BJ (cell line): ENCODE data around the gene CTXN1. TPM values are rescaled to one million over a fixed set of nuclear protein-coding genes. Genes with fewer than 3 reads are reported as not detected.

Experiments used
- CTCF ChIA-PET: fragments of 350-600 bp; formaldehyde crosslinking; extraction: SDS; loops from one replicate; lab custom pipeline; 2021; ENCODE audit warnings: antibody characterized with exemption, inconsistent platforms; lab: Yijun Ruan, JAX
- POLR2A ChIA-PET: fragments of 300-600 bp; sonication (Branson Sonifier 250); formaldehyde crosslinking; extraction: SDS; loops from one replicate; lab custom pipeline; 2021; ENCODE audit warnings: antibody characterized with exemption; lab: Charles Lee
- DNase-seq: peaks from one replicate; pipeline ENCODE4 v3.0.0-alpha.2; 2011; ENCODE audit warnings: low read depth
- H3K27me3 ChIP-seq: 2 replicates; pipeline ENCODE4 v1.6.0; 2011; ENCODE audit warnings: low read length; ENCODE audit not compliant: control insufficient read depth, insufficient read depth
- H3K36me3 ChIP-seq: 2 replicates; pipeline ENCODE4 v1.5.1; 2011; ENCODE audit warnings: low read length; ENCODE audit not compliant: control insufficient read depth, insufficient read depth
- H3K4me3 ChIP-seq: 2 replicates; pipeline ENCODE4 v1.5.1; 2011; ENCODE audit warnings: low read depth, mild to moderate bottlenecking, control low read depth, low read length
- polyA plus RNA-seq: library from polyadenylated mRNA; depleted of rRNA; stranded (reverse); fragments of >200 nt; gene quantifications from 2 replicates; pipeline ENCODE4 v1.2.3, GENCODE V29; 2011
- TF ChIP-seq, protein P1 (sequence below): IDR thresholded peaks from 2 replicates; pipeline ENCODE4 v1.5.1; 2011; ENCODE audit warnings: low read depth, mild to moderate bottlenecking, control low read depth, inconsistent platforms, low read length, moderate library complexity; ENCODE audit not compliant: insufficient read depth

CTXN1 gene
- polyA plus RNA-seq, 1 experiment, result 1.3 TPM

- ChIA-PET CTCF (interaction anchor here (1.4 kb wide), 1 partner anchor 37 kb away, joined by 3 read pairs; no protein-coding TSS in a partner anchor), POLR2A (no interaction called here)
- TF ChIP-seq, protein P1, sequence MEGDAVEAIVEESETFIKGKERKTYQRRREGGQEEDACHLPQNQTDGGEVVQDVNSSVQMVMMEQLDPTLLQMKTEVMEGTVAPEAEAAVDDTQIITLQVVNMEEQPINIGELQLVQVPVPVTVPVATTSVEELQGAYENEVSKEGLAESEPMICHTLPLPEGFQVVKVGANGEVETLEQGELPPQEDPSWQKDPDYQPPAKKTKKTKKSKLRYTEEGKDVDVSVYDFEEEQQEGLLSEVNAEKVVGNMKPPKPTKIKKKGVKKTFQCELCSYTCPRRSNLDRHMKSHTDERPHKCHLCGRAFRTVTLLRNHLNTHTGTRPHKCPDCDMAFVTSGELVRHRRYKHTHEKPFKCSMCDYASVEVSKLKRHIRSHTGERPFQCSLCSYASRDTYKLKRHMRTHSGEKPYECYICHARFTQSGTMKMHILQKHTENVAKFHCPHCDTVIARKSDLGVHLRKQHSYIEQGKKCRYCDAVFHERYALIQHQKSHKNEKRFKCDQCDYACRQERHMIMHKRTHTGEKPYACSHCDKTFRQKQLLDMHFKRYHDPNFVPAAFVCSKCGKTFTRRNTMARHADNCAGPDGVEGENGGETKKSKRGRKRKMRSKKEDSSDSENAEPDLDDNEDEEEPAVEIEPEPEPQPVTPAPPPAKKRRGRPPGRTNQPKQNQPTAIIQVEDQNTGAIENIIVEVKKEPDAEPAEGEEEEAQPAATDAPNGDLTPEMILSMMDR, result no peak
- no peaks in the 10 kb centered on the region for H3K27me3 ChIP-seq
- peaks cover 14% of the 10 kb centered on the region for H3K36me3 ChIP-seq
- DNase-seq, result no peak
- H3K4me3 ChIP-seq, result no peak overlapping the region
Observed at GRCh38 chr19:7905859-7906258, 20.1 kb downstream of the CTXN1 start.

- DNase-seq, result no peak
- ChIA-PET POLR2A (no interaction called here), CTCF (interaction anchor here (1.4 kb wide), 1 partner anchor 36 kb away, joined by 3 read pairs; no protein-coding TSS in a partner anchor)
- Histone ChIP-seq H3K27me3 (no peaks in the 10 kb centered on the region), H3K36me3 (peaks cover 12% of the 10 kb centered on the region), H3K4me3 (no peak overlapping the region; the same call in 1 of the 2 replicates)
- TF ChIP-seq, protein P1, result no peak
Observed at GRCh38 chr19:7905268-7905667, 20.7 kb downstream of the CTXN1 start.

DNA sequence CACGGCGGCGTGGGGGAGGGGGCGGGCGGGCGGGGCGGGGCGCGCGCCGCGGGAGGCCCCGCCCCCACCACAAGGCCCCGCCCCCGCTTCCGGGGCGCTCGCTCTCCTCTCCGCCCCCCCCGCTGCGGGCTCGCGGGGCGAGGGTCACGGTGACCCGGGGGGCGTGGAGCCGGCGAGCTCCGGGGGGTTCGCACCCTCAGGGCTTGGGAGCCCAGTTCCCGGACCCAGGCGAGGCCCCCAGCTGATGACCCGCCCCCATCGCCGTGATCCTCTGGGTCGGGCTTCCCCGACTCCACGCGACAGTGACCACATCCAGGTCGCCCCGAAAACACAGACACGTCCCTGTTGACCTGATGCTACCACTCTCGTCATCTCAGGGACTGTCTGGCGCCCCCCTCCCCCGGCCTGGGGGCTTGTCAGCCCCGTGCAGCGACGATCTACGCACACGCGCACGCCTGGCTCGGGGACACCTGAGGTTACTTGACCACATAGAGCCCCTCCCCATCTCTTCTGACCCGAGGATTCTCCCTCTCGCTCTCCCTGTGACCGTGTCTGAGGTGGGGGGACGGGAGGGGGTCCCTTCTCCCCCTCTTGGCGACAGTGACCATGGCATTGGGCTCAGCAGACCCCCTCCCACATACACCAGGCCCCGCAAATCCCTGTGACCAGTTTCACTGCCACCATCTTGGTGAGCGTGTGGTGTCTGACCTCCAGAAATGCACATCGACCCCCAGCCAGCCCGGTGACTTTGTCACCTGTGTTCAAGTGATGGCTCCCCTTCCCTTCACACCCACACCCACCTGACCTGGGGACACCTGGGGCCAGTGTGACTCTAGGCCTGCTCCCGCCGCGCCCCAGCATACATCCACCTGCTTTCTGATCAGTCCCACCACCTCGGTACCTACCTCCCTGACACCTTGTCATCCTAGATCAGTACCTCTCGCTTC lies 21.6 kb downstream of the CTXN1 start:
- POLR2A ChIA-PET, result interaction anchor here (1.0 to 1.3 kb wide), 2 partner anchors 15 to 35 kb away, joined by 3 read pairs; partner anchors contain the start of gene SNAPC2
- CTCF ChIA-PET, result interaction anchor here (0.7 to 1.6 kb wide), 11 partner anchors 8 to 54 kb away, joined by 3 to 8 read pairs (median 4); partner anchors contain the start of gene TIMM44
- TF ChIP-seq, protein P1, result no peak
- peaks cover 11% of the 10 kb centered on the region for H3K36me3 ChIP-seq
- H3K4me3 ChIP-seq, result peak overlapping the region; percentile 82
- DNase-seq, result no peak
- no peaks in the 10 kb centered on the region for H3K27me3 ChIP-seq

GRCh38 chr19:7903244-7904073 lies 22.5 kb downstream of the CTXN1 start, which contains the start of gene MAP2K7:
Gene MAP2K7 (plus strand): TSS chr19:7903877. CDS start chr19:7903945, 68 bp downstream.
- peak within 1 kb of the TSS; percentile 82 for H3K4me3 ChIP-seq
- peak; percentile 93 for DNase-seq
- CTCF ChIA-PET, result interaction anchor here (0.7 to 1.6 kb wide), 11 partner anchors 9 to 55 kb away, joined by 3 to 8 read pairs (median 4); partner anchors contain the start of gene TIMM44
- peaks cover 8% of the 10 kb centered on the region for H3K36me3 ChIP-seq
- TF ChIP-seq, protein P1, result peak; percentile 67
- POLR2A ChIA-PET, result interaction anchor here (1.0 to 1.3 kb wide), 2 partner anchors 16 to 34 kb away, joined by 3 read pairs; partner anchors contain the start of gene SNAPC2
- H3K27me3 ChIP-seq, result no peaks in the 10 kb centered on the region
